GM23338 (cell line): ENCODE measurements around the gene CANX.

Experiments used
- CREB1 ChIP-seq: fragments of 250-450 bp; sonication (Bioruptor Pico); IDR thresholded peaks from 2 replicates; pipeline ENCODE4 v1.5.0; 2020; ENCODE audit warnings: low read depth, mild to moderate bottlenecking, moderate library complexity
- ETS1 ChIP-seq: IDR thresholded peaks from 2 replicates; pipeline ENCODE4 v1.6.1; 2016; ENCODE audit warnings: antibody characterized with exemption
- EZH2 ChIP-seq: fragments of 200-600 bp; sonication (generic); IDR thresholded peaks from one replicate; pipeline ENCODE4 v1.8.0; 2017; ENCODE audit warnings: antibody characterized with exemption, mild to moderate bottlenecking, low read depth; ENCODE audit not compliant: unreplicated experiment
- EZH2phosphoT487 ChIP-seq: fragments of 200-600 bp; sonication (generic); IDR thresholded peaks from one replicate; pipeline ENCODE4 v1.8.1; 2018; ENCODE audit warnings: antibody characterized with exemption; ENCODE audit not compliant: unreplicated experiment
- JUNB ChIP-seq: IDR thresholded peaks from one replicate; pipeline ENCODE4 v1.6.1; 2016; ENCODE audit warnings: antibody characterized with exemption; ENCODE audit not compliant: unreplicated experiment
- POLR2AphosphoS5 ChIP-seq: IDR thresholded peaks from 2 replicates; pipeline ENCODE4 v1.6.1; 2016; ENCODE audit warnings: antibody characterized with exemption, low read depth
- REST ChIP-seq: IDR thresholded peaks from one replicate; pipeline ENCODE4 v1.6.1; 2018; ENCODE audit warnings: antibody characterized with exemption; ENCODE audit not compliant: unreplicated experiment
- STAT1 ChIP-seq: IDR thresholded peaks from one replicate; pipeline ENCODE4 v1.6.1; 2016; ENCODE audit warnings: antibody characterized with exemption; ENCODE audit not compliant: unreplicated experiment
- ZNF114 ChIP-seq: fragments of 250-450 bp; sonication (Bioruptor Pico); IDR thresholded peaks from 2 replicates; pipeline ENCODE4 v1.5.0; 2020; ENCODE audit warnings: mild to moderate bottlenecking, moderate library complexity
- ZNF462 ChIP-seq: fragments of 250-450 bp; sonication (Bioruptor Pico); IDR thresholded peaks from 2 replicates; pipeline ENCODE4 v1.5.0; 2020; ENCODE audit warnings: mild to moderate bottlenecking, moderate library complexity
- TF ChIP-seq, protein P1 (sequence below), 2 experiments: fragments of 200-600 bp in 1 of 2; sonication (generic) in 1 of 2; conservative IDR thresholded peaks; 2 replicates each; pipeline versions ENCODE4 v1.5.1 to v1.6.1; 2016 to 2017; ENCODE audit warnings: antibody characterized with exemption in 2 of 2, low read depth in 2 of 2, mild to moderate bottlenecking in 2 of 2, moderate library complexity in 1 of 2

GRCh38 chr5:179698935-179699615 lies at the start of gene CANX:
- no peak for TF ChIP-seq EZH2phosphoT487
- no peak for TF ChIP-seq REST
- TF ChIP-seq POLR2AphosphoS5: peak; percentile 93
- TF ChIP-seq, protein P1, sequence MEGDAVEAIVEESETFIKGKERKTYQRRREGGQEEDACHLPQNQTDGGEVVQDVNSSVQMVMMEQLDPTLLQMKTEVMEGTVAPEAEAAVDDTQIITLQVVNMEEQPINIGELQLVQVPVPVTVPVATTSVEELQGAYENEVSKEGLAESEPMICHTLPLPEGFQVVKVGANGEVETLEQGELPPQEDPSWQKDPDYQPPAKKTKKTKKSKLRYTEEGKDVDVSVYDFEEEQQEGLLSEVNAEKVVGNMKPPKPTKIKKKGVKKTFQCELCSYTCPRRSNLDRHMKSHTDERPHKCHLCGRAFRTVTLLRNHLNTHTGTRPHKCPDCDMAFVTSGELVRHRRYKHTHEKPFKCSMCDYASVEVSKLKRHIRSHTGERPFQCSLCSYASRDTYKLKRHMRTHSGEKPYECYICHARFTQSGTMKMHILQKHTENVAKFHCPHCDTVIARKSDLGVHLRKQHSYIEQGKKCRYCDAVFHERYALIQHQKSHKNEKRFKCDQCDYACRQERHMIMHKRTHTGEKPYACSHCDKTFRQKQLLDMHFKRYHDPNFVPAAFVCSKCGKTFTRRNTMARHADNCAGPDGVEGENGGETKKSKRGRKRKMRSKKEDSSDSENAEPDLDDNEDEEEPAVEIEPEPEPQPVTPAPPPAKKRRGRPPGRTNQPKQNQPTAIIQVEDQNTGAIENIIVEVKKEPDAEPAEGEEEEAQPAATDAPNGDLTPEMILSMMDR (conservative IDR thresholded peaks at IDR 0.05; ENCODE audit: low read depth in 2 of 2): no peak
- no peak for TF ChIP-seq JUNB
- no peak for TF ChIP-seq STAT1
- TF ChIP-seq ZNF114 (CRISPR knock-in tag): no peak
- no peak for TF ChIP-seq EZH2
- no peak for TF ChIP-seq ZNF462
- TF ChIP-seq CREB1 (CRISPR knock-in tag): no peak
- TF ChIP-seq ETS1: no peak
